HepG2 (cell line): ENCODE measurements around the gene CCNYL1. TPM values are rescaled to one million over a fixed set of nuclear protein-coding genes. Genes with fewer than 3 reads are reported as not detected.

Experiments used
- CENPX ChIP-seq: sonication (generic); formaldehyde crosslinking; IDR thresholded peaks from 2 replicates; pipeline ENCODE4 v1.9.0; 2021; ENCODE audit warnings: mild to moderate bottlenecking, missing genetic modification reagents, moderate library complexity
- HMG20B ChIP-seq: conservative IDR thresholded peaks from 2 replicates; pipeline ENCODE4 v1.6.1; 2016; ENCODE audit warnings: missing genetic modification reagents, missing compliant biosample characterization
- HNRNPH1 ChIP-seq: fragments of 200-400 bp; formaldehyde crosslinking; optimal IDR thresholded peaks from 2 replicates; pipeline ENCODE3; 2017; ENCODE audit warnings: mild to moderate bottlenecking, low read depth, low read length
- PHB2 ChIP-seq: fragments of 450-650 bp; IDR thresholded peaks from 2 replicates; pipeline ENCODE4 v1.6.1; 2018; ENCODE audit not compliant: partially characterized antibody
- POLR2AphosphoS2 ChIP-seq: IDR thresholded peaks from 2 replicates; pipeline ENCODE4 v1.6.1; 2011; ENCODE audit warnings: low read depth, low read length, improper control_type of control experiment
- ZFP36L1 ChIP-seq: sonication (generic); formaldehyde crosslinking; IDR thresholded peaks from 2 replicates; pipeline ENCODE4 v1.8.0; 2022; ENCODE audit warnings: mild to moderate bottlenecking, missing genetic modification reagents, moderate library complexity
- ZNF10 ChIP-seq: sonication (generic); formaldehyde crosslinking; IDR thresholded peaks from 2 replicates; pipeline ENCODE4 v1.4.0; 2020; ENCODE audit warnings: mild to moderate bottlenecking, low read depth, missing genetic modification reagents, borderline replicate concordance
- ZNF124 ChIP-seq: sonication (generic); formaldehyde crosslinking; IDR thresholded peaks from 2 replicates; pipeline ENCODE4 v1.4.0; 2020; ENCODE audit warnings: missing genetic modification reagents
- ZNF331 ChIP-seq: sonication (generic); formaldehyde crosslinking; IDR thresholded peaks from 2 replicates; pipeline ENCODE4 v1.4.0; 2020; ENCODE audit warnings: missing genetic modification reagents
- ZNF549 ChIP-seq: sonication (generic); formaldehyde crosslinking; IDR thresholded peaks from 2 replicates; pipeline ENCODE4 v1.5.0; 2020; ENCODE audit warnings: missing genetic modification reagents
- ZNF567 ChIP-seq: sonication (generic); formaldehyde crosslinking; IDR thresholded peaks from 2 replicates; pipeline ENCODE4 v1.8.1; 2023; ENCODE audit warnings: mild to moderate bottlenecking, missing genetic modification reagents, borderline replicate concordance
- ZNF746 ChIP-seq: sonication (generic); formaldehyde crosslinking; IDR thresholded peaks from 2 replicates; pipeline ENCODE4 v1.8.0; 2022; ENCODE audit warnings: mild to moderate bottlenecking, missing genetic modification reagents
- ZNF792 ChIP-seq: IDR thresholded peaks from 2 replicates; pipeline ENCODE4 v1.6.1; 2016
- polyA plus RNA-seq, 8 experiments: library from polyadenylated mRNA; depleted of rRNA in 3 of 8; stranded (reverse) in 7 of 8; unstranded in 1 of 8; fragments of >200 nt; fragmentation: Illumina TruSeq in 4 of 8; extraction: Trizol in 4 of 8; gene quantifications; 2 replicates each; pipeline versions ENCODE4 v1.2.1 to v1.2.3, GENCODE V29; 2011 to 2016; ENCODE audit warnings: low read depth in 4 of 8, missing spikeins in 1 of 8, mixed read lengths in 1 of 8; ENCODE audit not compliant: insufficient read depth in 1 of 8
- total RNA-seq, 5 experiments: library from RNA; depleted of rRNA; stranded (reverse); fragments of >200 nt; fragmentation: Illumina TruSeq; extraction: Trizol; gene quantifications; 2 replicates each; pipeline ENCODE4 v1.2.3, GENCODE V29; 2016; ENCODE audit warnings: low read depth in 1 of 5
- TF ChIP-seq, protein P1 (sequence below): sonication (generic); formaldehyde crosslinking; IDR thresholded peaks from 2 replicates; pipeline ENCODE4 v1.4.0; 2020; ENCODE audit warnings: missing genetic modification reagents
- TF ChIP-seq, protein P2 (sequence below): sonication (generic); formaldehyde crosslinking; IDR thresholded peaks from 2 replicates; pipeline ENCODE4 v1.9.0; 2021; ENCODE audit warnings: missing genetic modification reagents, mild to moderate bottlenecking, borderline replicate concordance
- TF ChIP-seq, protein P3 (sequence below): sonication (generic); formaldehyde crosslinking; IDR thresholded peaks from 2 replicates; pipeline ENCODE4 v1.4.0; 2020; ENCODE audit warnings: missing genetic modification reagents, borderline replicate concordance
- TF ChIP-seq, protein P4 (sequence below): sonication (generic); formaldehyde crosslinking; IDR thresholded peaks from 2 replicates; pipeline ENCODE4 v1.5.1; 2020; ENCODE audit warnings: mild to moderate bottlenecking, missing genetic modification reagents, moderate library complexity
- TF ChIP-seq, protein P5 (sequence below): sonication (generic); formaldehyde crosslinking; IDR thresholded peaks from 2 replicates; pipeline ENCODE4 v1.4.0; 2020; ENCODE audit warnings: mild to moderate bottlenecking, missing genetic modification reagents
- TF ChIP-seq, protein P6 (sequence below): sonication (generic); formaldehyde crosslinking; IDR thresholded peaks from 2 replicates; pipeline ENCODE4 v1.8.0; 2022; ENCODE audit warnings: mild to moderate bottlenecking, missing genetic modification reagents, borderline replicate concordance

The CCNYL1 gene
- total and polyA plus RNA-seq, 2 of the 13 experiments (the other 11 are each of a cell fraction or from before 2014, with no cell fraction given) = 12.5 to 16.2 TPM

DNA sequence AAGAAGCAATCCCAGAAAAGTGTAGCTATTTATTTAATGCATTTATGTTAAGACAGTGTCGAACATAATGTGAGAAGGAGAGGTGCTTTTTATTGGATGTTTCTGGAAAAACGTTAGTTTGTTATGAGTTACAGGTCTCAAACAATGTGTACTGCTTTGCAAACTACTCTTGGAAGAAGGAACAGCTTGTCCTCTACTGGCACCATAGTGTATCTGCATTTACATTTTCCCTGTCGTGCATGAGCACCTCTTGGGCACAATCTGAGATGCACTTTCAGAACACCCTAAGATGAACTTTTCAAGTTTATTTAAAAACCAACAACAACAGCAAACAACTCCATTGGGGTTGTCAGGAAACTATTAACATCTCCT lies 22.8 kb downstream of the CCNYL1 start (continued):
- TF ChIP-seq, protein P1, sequence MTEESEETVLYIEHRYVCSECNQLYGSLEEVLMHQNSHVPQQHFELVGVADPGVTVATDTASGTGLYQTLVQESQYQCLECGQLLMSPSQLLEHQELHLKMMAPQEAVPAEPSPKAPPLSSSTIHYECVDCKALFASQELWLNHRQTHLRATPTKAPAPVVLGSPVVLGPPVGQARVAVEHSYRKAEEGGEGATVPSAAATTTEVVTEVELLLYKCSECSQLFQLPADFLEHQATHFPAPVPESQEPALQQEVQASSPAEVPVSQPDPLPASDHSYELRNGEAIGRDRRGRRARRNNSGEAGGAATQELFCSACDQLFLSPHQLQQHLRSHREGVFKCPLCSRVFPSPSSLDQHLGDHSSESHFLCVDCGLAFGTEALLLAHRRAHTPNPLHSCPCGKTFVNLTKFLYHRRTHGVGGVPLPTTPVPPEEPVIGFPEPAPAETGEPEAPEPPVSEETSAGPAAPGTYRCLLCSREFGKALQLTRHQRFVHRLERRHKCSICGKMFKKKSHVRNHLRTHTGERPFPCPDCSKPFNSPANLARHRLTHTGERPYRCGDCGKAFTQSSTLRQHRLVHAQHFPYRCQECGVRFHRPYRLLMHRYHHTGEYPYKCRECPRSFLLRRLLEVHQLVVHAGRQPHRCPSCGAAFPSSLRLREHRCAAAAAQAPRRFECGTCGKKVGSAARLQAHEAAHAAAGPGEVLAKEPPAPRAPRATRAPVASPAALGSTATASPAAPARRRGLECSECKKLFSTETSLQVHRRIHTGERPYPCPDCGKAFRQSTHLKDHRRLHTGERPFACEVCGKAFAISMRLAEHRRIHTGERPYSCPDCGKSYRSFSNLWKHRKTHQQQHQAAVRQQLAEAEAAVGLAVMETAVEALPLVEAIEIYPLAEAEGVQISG (CRISPR knock-in tag) = no peak
- TF ChIP-seq HNRNPH1 = no peak
- TF ChIP-seq, protein P2, sequence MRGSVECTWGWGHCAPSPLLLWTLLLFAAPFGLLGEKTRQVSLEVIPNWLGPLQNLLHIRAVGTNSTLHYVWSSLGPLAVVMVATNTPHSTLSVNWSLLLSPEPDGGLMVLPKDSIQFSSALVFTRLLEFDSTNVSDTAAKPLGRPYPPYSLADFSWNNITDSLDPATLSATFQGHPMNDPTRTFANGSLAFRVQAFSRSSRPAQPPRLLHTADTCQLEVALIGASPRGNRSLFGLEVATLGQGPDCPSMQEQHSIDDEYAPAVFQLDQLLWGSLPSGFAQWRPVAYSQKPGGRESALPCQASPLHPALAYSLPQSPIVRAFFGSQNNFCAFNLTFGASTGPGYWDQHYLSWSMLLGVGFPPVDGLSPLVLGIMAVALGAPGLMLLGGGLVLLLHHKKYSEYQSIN (CRISPR knock-in tag) = no peak
- TF ChIP-seq, protein P3, sequence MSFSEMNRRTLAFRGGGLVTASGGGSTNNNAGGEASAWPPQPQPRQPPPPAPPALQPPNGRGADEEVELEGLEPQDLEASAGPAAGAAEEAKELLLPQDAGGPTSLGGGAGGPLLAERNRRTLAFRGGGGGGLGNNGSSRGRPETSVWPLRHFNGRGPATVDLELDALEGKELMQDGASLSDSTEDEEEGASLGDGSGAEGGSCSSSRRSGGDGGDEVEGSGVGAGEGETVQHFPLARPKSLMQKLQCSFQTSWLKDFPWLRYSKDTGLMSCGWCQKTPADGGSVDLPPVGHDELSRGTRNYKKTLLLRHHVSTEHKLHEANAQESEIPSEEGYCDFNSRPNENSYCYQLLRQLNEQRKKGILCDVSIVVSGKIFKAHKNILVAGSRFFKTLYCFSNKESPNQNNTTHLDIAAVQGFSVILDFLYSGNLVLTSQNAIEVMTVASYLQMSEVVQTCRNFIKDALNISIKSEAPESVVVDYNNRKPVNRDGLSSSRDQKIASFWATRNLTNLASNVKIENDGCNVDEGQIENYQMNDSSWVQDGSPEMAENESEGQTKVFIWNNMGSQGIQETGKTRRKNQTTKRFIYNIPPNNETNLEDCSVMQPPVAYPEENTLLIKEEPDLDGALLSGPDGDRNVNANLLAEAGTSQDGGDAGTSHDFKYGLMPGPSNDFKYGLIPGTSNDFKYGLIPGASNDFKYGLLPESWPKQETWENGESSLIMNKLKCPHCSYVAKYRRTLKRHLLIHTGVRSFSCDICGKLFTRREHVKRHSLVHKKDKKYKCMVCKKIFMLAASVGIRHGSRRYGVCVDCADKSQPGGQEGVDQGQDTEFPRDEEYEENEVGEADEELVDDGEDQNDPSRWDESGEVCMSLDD (CRISPR knock-in tag) = no peak
- TF ChIP-seq PHB2 = no peak
- TF ChIP-seq ZNF331 (CRISPR knock-in tag) = peak; percentile 58; the same call in 1 of the 2 replicates
- TF ChIP-seq ZNF792 = no peak
- TF ChIP-seq ZFP36L1 = no peak
- TF ChIP-seq, protein P4, sequence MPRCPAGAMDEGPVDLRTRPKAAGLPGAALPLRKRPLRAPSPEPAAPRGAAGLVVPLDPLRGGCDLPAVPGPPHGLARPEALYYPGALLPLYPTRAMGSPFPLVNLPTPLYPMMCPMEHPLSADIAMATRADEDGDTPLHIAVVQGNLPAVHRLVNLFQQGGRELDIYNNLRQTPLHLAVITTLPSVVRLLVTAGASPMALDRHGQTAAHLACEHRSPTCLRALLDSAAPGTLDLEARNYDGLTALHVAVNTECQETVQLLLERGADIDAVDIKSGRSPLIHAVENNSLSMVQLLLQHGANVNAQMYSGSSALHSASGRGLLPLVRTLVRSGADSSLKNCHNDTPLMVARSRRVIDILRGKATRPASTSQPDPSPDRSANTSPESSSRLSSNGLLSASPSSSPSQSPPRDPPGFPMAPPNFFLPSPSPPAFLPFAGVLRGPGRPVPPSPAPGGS (CRISPR knock-in tag) = no peak
- no peak for TF ChIP-seq HMG20B (CRISPR knock-in tag)
- TF ChIP-seq, protein P5, sequence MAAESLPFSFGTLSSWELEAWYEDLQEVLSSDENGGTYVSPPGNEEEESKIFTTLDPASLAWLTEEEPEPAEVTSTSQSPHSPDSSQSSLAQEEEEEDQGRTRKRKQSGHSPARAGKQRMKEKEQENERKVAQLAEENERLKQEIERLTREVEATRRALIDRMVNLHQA = no peak
- peak; percentile 11; the same call in 1 of the 2 replicates for TF ChIP-seq ZNF124 (CRISPR knock-in tag)
- TF ChIP-seq CENPX (CRISPR knock-in tag) = no peak
- TF ChIP-seq ZNF549 (CRISPR knock-in tag) = no peak
- TF ChIP-seq POLR2AphosphoS2 = no peak
- TF ChIP-seq ZNF567 (CRISPR knock-in tag) = 0 out of 2 replicates have a peak, but pooled peaks have one; percentile 42
- no peak for TF ChIP-seq ZNF746 (CRISPR knock-in tag)
- TF ChIP-seq, protein P6, sequence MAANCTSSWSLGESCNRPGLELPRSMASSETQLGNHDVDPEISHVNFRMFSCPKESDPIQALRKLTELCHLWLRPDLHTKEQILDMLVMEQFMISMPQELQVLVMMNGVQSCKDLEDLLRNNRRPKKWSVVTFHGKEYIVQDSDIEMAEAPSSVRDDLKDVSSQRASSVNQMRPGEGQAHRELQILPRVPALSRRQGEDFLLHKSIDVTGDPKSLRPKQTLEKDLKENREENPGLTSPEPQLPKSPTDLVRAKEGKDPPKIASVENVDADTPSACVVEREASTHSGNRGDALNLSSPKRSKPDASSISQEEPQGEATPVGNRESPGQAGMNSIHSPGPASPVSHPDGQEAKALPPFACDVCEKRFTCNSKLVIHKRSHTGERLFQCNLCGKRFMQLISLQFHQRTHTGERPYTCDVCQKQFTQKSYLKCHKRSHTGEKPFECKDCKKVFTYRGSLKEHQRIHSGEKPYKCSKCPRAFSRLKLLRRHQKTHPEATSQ (CRISPR knock-in tag) = peak; percentile 62; the same call in 1 of the 2 replicates
- no peak for TF ChIP-seq ZNF10
